H9 (cell line): ENCODE data around the gene ST3GAL5. TPM values are rescaled to one million over a fixed set of nuclear protein-coding genes. Genes with fewer than 3 reads are reported as not detected.

Source experiments
- DNase-seq: peaks from one replicate; pipeline ENCODE4 v3.0.0-alpha.2; 2017
- H2AFZ ChIP-seq: one replicate; pipeline ENCODE4 v1.6.1; 2013; ENCODE audit warnings: mild to moderate bottlenecking, low read length, control low read depth, moderate library complexity
- H2AK5ac ChIP-seq: 2 replicates; pipeline ENCODE4 v1.6.1; 2013; ENCODE audit warnings: low read length, control low read depth, mixed read lengths; ENCODE audit not compliant: insufficient read length
- H2BK120ac ChIP-seq: one replicate; pipeline ENCODE4 v1.6.1; 2013; ENCODE audit warnings: low read depth, mild to moderate bottlenecking, low read length, control low read depth, inconsistent platforms; ENCODE audit not compliant: poor library complexity, severe bottlenecking
- H2BK12ac ChIP-seq: 2 replicates; pipeline ENCODE4 v1.6.1; 2013; ENCODE audit warnings: low read length, control low read depth, mixed read lengths, low read depth; ENCODE audit not compliant: insufficient read length
- H2BK15ac ChIP-seq: 2 replicates; pipeline ENCODE4 v1.6.1; 2013; ENCODE audit warnings: low read depth, low read length, control low read depth
- H2BK20ac ChIP-seq: one replicate; pipeline ENCODE4 v1.6.1; 2013; ENCODE audit warnings: low read depth, mild to moderate bottlenecking, low read length, control low read depth, inconsistent platforms; ENCODE audit not compliant: poor library complexity, severe bottlenecking
- H2BK5ac ChIP-seq: 2 replicates; pipeline ENCODE4 v1.6.1; 2013; ENCODE audit warnings: low read length, control low read depth, mixed read lengths; ENCODE audit not compliant: insufficient read length
- H3K14ac ChIP-seq: 2 replicates; pipeline ENCODE4 v1.6.1; 2013; ENCODE audit warnings: low read length, control low read depth; ENCODE audit not compliant: insufficient read depth
- H3K18ac ChIP-seq: 2 replicates; pipeline ENCODE4 v1.6.1; 2013; ENCODE audit warnings: low read depth, mild to moderate bottlenecking, mixed read lengths, low read length, control low read depth; ENCODE audit not compliant: insufficient read length
- H3K23ac ChIP-seq: 2 replicates; pipeline ENCODE4 v1.6.1; 2013; ENCODE audit warnings: low read length, control low read depth, mixed read lengths, low read depth; ENCODE audit not compliant: insufficient read length
- H3K23me2 ChIP-seq: 2 replicates; pipeline ENCODE4 v1.6.1; 2013; ENCODE audit warnings: low read depth, mild to moderate bottlenecking, mixed read lengths, low read length, control low read depth; ENCODE audit not compliant: insufficient read length, poor library complexity, severe bottlenecking
- H3K27ac ChIP-seq: 2 replicates; pipeline ENCODE4 v1.5.1; 2013; ENCODE audit warnings: low read length, control low read depth, mixed read lengths, low read depth; ENCODE audit not compliant: insufficient read length
- H3K27me3 ChIP-seq: 2 replicates; pipeline ENCODE4 v1.6.1; 2013; ENCODE audit warnings: low read length, control low read depth, inconsistent platforms; ENCODE audit not compliant: insufficient read depth
- H3K4ac ChIP-seq: 2 replicates; pipeline ENCODE4 v1.6.1; 2013; ENCODE audit warnings: low read depth, mild to moderate bottlenecking, control low read depth, inconsistent platforms, low read length, moderate library complexity
- H3K4me1 ChIP-seq: 2 replicates; pipeline ENCODE4 v1.6.1; 2013; ENCODE audit warnings: low read length, control low read depth, inconsistent platforms; ENCODE audit not compliant: insufficient read depth
- H3K4me2 ChIP-seq: 2 replicates; pipeline ENCODE4 v1.6.1; 2013; ENCODE audit warnings: low read length, control low read depth, mixed read lengths; ENCODE audit not compliant: insufficient read length, insufficient read depth
- H3K56ac ChIP-seq: 2 replicates; pipeline ENCODE4 v1.6.1; 2013; ENCODE audit warnings: low read depth, mild to moderate bottlenecking, mixed read lengths, low read length, control low read depth; ENCODE audit not compliant: insufficient read length
- H3K79me1 ChIP-seq: 2 replicates; pipeline ENCODE4 v1.6.1; 2013; ENCODE audit warnings: low read depth, mild to moderate bottlenecking, moderate library complexity, low read length, control low read depth, inconsistent platforms; ENCODE audit not compliant: insufficient read depth, poor library complexity, severe bottlenecking
- H3K79me2 ChIP-seq: 2 replicates; pipeline ENCODE4 v1.6.1; 2013; ENCODE audit warnings: low read length, control low read depth, inconsistent platforms; ENCODE audit not compliant: insufficient read depth
- H3K9ac ChIP-seq: 2 replicates; pipeline ENCODE4 v1.6.1; 2013; ENCODE audit warnings: low read length, control low read depth, mixed read lengths; ENCODE audit not compliant: insufficient read length; ENCODE audit errors: extremely low read depth
- H3K9me3 ChIP-seq: one replicate; pipeline ENCODE4 v1.6.1; 2013; ENCODE audit warnings: low read depth, low read length, inconsistent platforms; ENCODE audit not compliant: control insufficient read depth
- H3T11ph ChIP-seq: one replicate; pipeline ENCODE4 v1.6.1; 2013; ENCODE audit warnings: mild to moderate bottlenecking, low read length, control low read depth, inconsistent platforms
- H4K20me1 ChIP-seq: one replicate; pipeline ENCODE4 v1.6.1; 2013; ENCODE audit not compliant: control insufficient read depth, insufficient read length, insufficient read depth
- H4K5ac ChIP-seq: 2 replicates; pipeline ENCODE4 v1.6.1; 2013; ENCODE audit warnings: low read depth, mild to moderate bottlenecking, mixed read lengths, low read length, control low read depth; ENCODE audit not compliant: insufficient read length
- H4K8ac ChIP-seq: replicated peaks from 2 replicates; pipeline ENCODE4 v1.6.1; 2013; ENCODE audit warnings: low read length, control low read depth, mixed read lengths, low read depth; ENCODE audit not compliant: insufficient read length
- H4K91ac ChIP-seq: 2 replicates; pipeline ENCODE4 v1.6.1; 2013; ENCODE audit warnings: low read depth, mild to moderate bottlenecking, moderate library complexity, mixed read lengths, low read length, control low read depth; ENCODE audit not compliant: insufficient read length
- H3K27ac Mint-ChIP-seq, 3 experiments: 2 replicates in 2 of 3; 3 replicates in 1 of 3; pipeline ENCODE4 v1.8.0; 2020 to 2021; ENCODE audit warnings: mixed read lengths in 3 of 3, mild to moderate bottlenecking in 1 of 3, moderate library complexity in 1 of 3
- H3K27me3 Mint-ChIP-seq: 2 replicates; pipeline ENCODE4 v1.8.0; 2021; ENCODE audit warnings: low read depth, mild to moderate bottlenecking, moderate library complexity, mixed read lengths
- H3K36me3 Mint-ChIP-seq, 3 experiments: 2 replicates in 2 of 3; 3 replicates in 1 of 3; pipeline ENCODE4 v1.8.0; 2020 to 2021; ENCODE audit warnings: low read depth in 3 of 3, mixed read lengths in 3 of 3; ENCODE audit not compliant: insufficient read depth in 1 of 3
- H3K4me1 Mint-ChIP-seq, 2 experiments: 2 replicates each; pipeline ENCODE4 v1.8.0; 2020; ENCODE audit warnings: mixed read lengths in 2 of 2
- H3K4me3 Mint-ChIP-seq, 2 experiments: 2 replicates in 1 of 2; 3 replicates in 1 of 2; pipeline ENCODE4 v1.8.0; 2020 to 2021; ENCODE audit warnings: mild to moderate bottlenecking in 2 of 2, mixed read lengths in 2 of 2, moderate library complexity in 1 of 2
- H3K9me3 Mint-ChIP-seq, 2 experiments: 2 replicates in 1 of 2; 3 replicates in 1 of 2; pipeline ENCODE4 v1.8.0; 2020; ENCODE audit warnings: mild to moderate bottlenecking in 2 of 2, mixed read lengths in 2 of 2, moderate library complexity in 1 of 2
- CTCF ChIP-seq: fragments of 200-600 bp; sonication (generic); conservative IDR thresholded peaks from 3 replicates; pipeline ENCODE4 v1.8.0; 2021; ENCODE audit warnings: antibody characterized with exemption, mild to moderate bottlenecking
- WGBS: extraction: QIAGEN DNeasy Blood & Tissue Kit; methylation state at CpG from one replicate; pipeline ENCODE4 v1.1.7; 2013; ENCODE audit warnings: missing lambda C conversion rate, low lambda C conversion rate, mixed read lengths; ENCODE audit not compliant: insufficient read length; ENCODE audit errors: extremely low coverage; 5-methylcytosine and 5-hydroxymethylcytosine counted together
- total RNA-seq: library from RNA; stranded (reverse); gene quantifications from 2 replicates; pipeline ENCODE4 v1.2.1, GENCODE V29; 2021

The ST3GAL5 gene
- total RNA-seq, 1 experiment from 2014 or later: 3.3 TPM

- no peaks in the 10 kb centered on the region for H3K36me3 Mint-ChIP-seq
- H2BK12ac ChIP-seq: no peak overlapping the region
- no peak overlapping the region for H3K4me3 Mint-ChIP-seq
- H3K14ac ChIP-seq: no peak overlapping the region
- no peak for DNase-seq
- H3K23me2 ChIP-seq: no peaks in the 10 kb centered on the region
- H4K8ac ChIP-seq: no peak overlapping the region
- no peak overlapping the region for H4K5ac ChIP-seq
- no peak overlapping the region for H3K4ac ChIP-seq
- H3K23ac ChIP-seq: no peak overlapping the region
- H4K20me1 ChIP-seq: no peaks in the 10 kb centered on the region
- H3K27ac ChIP-seq: no peak overlapping the region
- TF ChIP-seq CTCF: no peak
- no peak overlapping the region for H2BK15ac ChIP-seq
- H2AK5ac ChIP-seq: no peak overlapping the region
- no peak overlapping the region for H3K18ac ChIP-seq
- H2BK5ac ChIP-seq: no peak overlapping the region
- no peaks in the 10 kb centered on the region for H3K79me1 ChIP-seq
- no peaks in the 10 kb centered on the region; the same call in 1 of the 2 replicates for H3K27me3 ChIP-seq
- no peak overlapping the region for H2BK20ac ChIP-seq
- H3K27ac Mint-ChIP-seq: no peak overlapping the region; a peak in 1 of 7 replicates
- H2AFZ ChIP-seq: no peak overlapping the region
- H2BK120ac ChIP-seq: no peak overlapping the region
- no peak overlapping the region for H3K9ac ChIP-seq
- peaks cover 4 to 9% of the 10 kb centered on the region in 2 experiments; a peak in 3 of 4 replicates for H3K4me1 Mint-ChIP-seq
- no peak overlapping the region for H3T11ph ChIP-seq
- no peak overlapping the region for H3K56ac ChIP-seq
- H3K27me3 Mint-ChIP-seq: peaks cover 29% of the 10 kb centered on the region
- no CpG with 5 or more reads among the region's 3 CpGs for WGBS
- no peaks in the 10 kb centered on the region for H3K9me3 Mint-ChIP-seq
- H3K79me2 ChIP-seq: no peaks in the 10 kb centered on the region
- no peak overlapping the region for H4K91ac ChIP-seq
- no peaks in the 10 kb centered on the region for H3K9me3 ChIP-seq
- H3K4me2 ChIP-seq: no peak overlapping the region
- H3K4me1 ChIP-seq: no peaks in the 10 kb centered on the region
These were observed 94.8 kb downstream of the ST3GAL5 start for GRCh38 chr2:85794038-85794441.
